ENCODE data around the gene EBP.
"Not testable (repeated sequence)": the region's sequence is repeated elsewhere in the genome, so short reads cannot be mapped to it uniquely, and the experiment has no call there.

Gene EBP

GRCh38 chrX:48492293-48492910 is 29.2 kb upstream of the EBP start:
- DNase-seq: no peak

- DNase-seq: peak in 17 of 56 donors; percentile 0 to 50 (median 9)
Observed at GRCh38 chrX:48493890-48494364, 27.7 kb upstream of the EBP start.

- DNase-seq: no peak
Observed at GRCh38 chrX:48496660-48497059, 24.9 kb upstream of the EBP start.

- DNase-seq: peak in 5 of 56 donors; percentile 1 to 10 (median 5)
Observed at GRCh38 chrX:48497871-48498270, 23.7 kb upstream of the EBP start.

- DNase-seq: no peak
Observed at GRCh38 chrX:48498374-48498809, 23.2 kb upstream of the EBP start.

- no peak for DNase-seq
Observed at GRCh38 chrX:48504261-48504660, 17.3 kb upstream of the EBP start.

GRCh38 chrX:48505481-48505880 is 16.1 kb upstream of the EBP start:
- DNase-seq: no peak

GRCh38 chrX:48507246-48507645 is 14.4 kb upstream of the EBP start:
- DNase-seq: no peak

- peak in 55 of 56 donors; percentile 2 to 83 (median 57) for DNase-seq
Observed at GRCh38 chrX:48508400-48509244, 13.0 kb upstream of the EBP start, which contains the start of gene PORCN. TSS of gene PORCN (plus strand) at chrX:48508992. CDS start at chrX:48509821, 829 bp downstream.

- DNase-seq: peak in 1 of 56 donors; percentile 3
Observed at GRCh38 chrX:48509245-48509590, 12.4 kb upstream of the EBP start.

- DNase-seq: no peak
Observed at GRCh38 chrX:48509619-48510018, 12.0 kb upstream of the EBP start.

GRCh38 chrX:48511560-48511959 is 10.0 kb upstream of the EBP start:
- DNase-seq: peak in 1 of 56 donors; percentile 4

GRCh38 chrX:48512371-48512935 is 9.2 kb upstream of the EBP start:
- DNase-seq: no peak

GRCh38 chrX:48513670-48514069 is 7.9 kb upstream of the EBP start:
- no peak for DNase-seq

- DNase-seq: no peak
Observed at GRCh38 chrX:48514126-48514806, 7.3 kb upstream of the EBP start.

- DNase-seq: no peak
Observed at GRCh38 chrX:48514868-48515460, 6.6 kb upstream of the EBP start.

- DNase-seq: no peak
Observed at GRCh38 chrX:48515842-48516241, 5.8 kb upstream of the EBP start.

- no peak for DNase-seq
Observed at GRCh38 chrX:48516285-48516684, 5.3 kb upstream of the EBP start.

GRCh38 chrX:48516987-48517386 is 4.6 kb upstream of the EBP start:
- no peak for DNase-seq

GRCh38 chrX:48519481-48519880 is 2.1 kb upstream of the EBP start:
- not testable (repeated sequence) for DNase-seq

- DNase-seq: no peak
Observed at GRCh38 chrX:48520455-48520854, 1.2 kb upstream of the EBP start.

Measured in nucleus accumbens (tissue), 56 donors.